Measurements from ENCODE around the gene SLC15A4.

Gene SLC15A4

GRCh38 chr12:128813883-128814282 is 9.9 kb downstream of the SLC15A4 start:
- peak; percentile 48 for DNase-seq (ENCODE audit: low spot score)
- in situ Hi-C loops (cut with MboI; ENCODE audit: low pct_unique_long_range_greater_than_20kb, low sequenced_read_pairs, unreplicated experiment): no loop called here
- no peak for TF ChIP-seq CTCF (IDR thresholded peaks at IDR 0.05; ENCODE audit: extremely low read depth, insufficient read depth, missing control alignments)

- in situ Hi-C loops (cut with MboI; ENCODE audit: low pct_unique_long_range_greater_than_20kb, low sequenced_read_pairs, unreplicated experiment): no loop called here
- no peak for DNase-seq (ENCODE audit: low spot score)
- TF ChIP-seq CTCF (IDR thresholded peaks at IDR 0.05; ENCODE audit: extremely low read depth, insufficient read depth, missing control alignments): no peak
These were observed 10.4 kb downstream of the SLC15A4 start for GRCh38 chr12:128813392-128813791.

- TF ChIP-seq CTCF (IDR thresholded peaks at IDR 0.05; ENCODE audit: extremely low read depth, insufficient read depth, missing control alignments): no peak
- no peak for DNase-seq (ENCODE audit: low spot score)
- in situ Hi-C loops (cut with MboI; ENCODE audit: low pct_unique_long_range_greater_than_20kb, low sequenced_read_pairs, unreplicated experiment): no loop called here
These were observed 12.0 kb downstream of the SLC15A4 start for GRCh38 chr12:128811806-128812205.

- peak; percentile 73 for DNase-seq (ENCODE audit: low spot score)
- TF ChIP-seq CTCF (IDR thresholded peaks at IDR 0.05; ENCODE audit: extremely low read depth, insufficient read depth, missing control alignments): no peak
- in situ Hi-C loops (cut with MboI; ENCODE audit: low pct_unique_long_range_greater_than_20kb, low sequenced_read_pairs, unreplicated experiment): no loop called here
These were observed 13.3 kb downstream of the SLC15A4 start for GRCh38 chr12:128810182-128811127.

GRCh38 chr12:128808651-128809050 is 15.1 kb downstream of the SLC15A4 start:
- no peak for TF ChIP-seq CTCF (IDR thresholded peaks at IDR 0.05; ENCODE audit: extremely low read depth, insufficient read depth, missing control alignments)
- in situ Hi-C loops (cut with MboI; ENCODE audit: low pct_unique_long_range_greater_than_20kb, low sequenced_read_pairs, unreplicated experiment): no loop called here
- DNase-seq (ENCODE audit: low spot score): no peak

- no peak for DNase-seq (ENCODE audit: low spot score)
- TF ChIP-seq CTCF (IDR thresholded peaks at IDR 0.05; ENCODE audit: extremely low read depth, insufficient read depth, missing control alignments): no peak
- in situ Hi-C loops (cut with MboI; ENCODE audit: low pct_unique_long_range_greater_than_20kb, low sequenced_read_pairs, unreplicated experiment): no loop called here
These were observed 16.5 kb downstream of the SLC15A4 start for GRCh38 chr12:128807161-128807724.

All from GM13977 (cell line).